CD4-positive, alpha-beta T cell treated with Interleukin-15 for 1 hour (primary cell): ENCODE measurements around the gene ACOT13.
A peak's percentile ranks its signal among the peaks of the same experiment; 100 is the strongest.
"Not testable (repeated sequence)": the region's sequence is repeated elsewhere in the genome, so short reads cannot be mapped to it uniquely, and the experiment has no call there.

ENCODE experiments used
- DNase-seq: peaks from one replicate; pipeline ENCODE4 v3.0.0-alpha.2; 2020

Gene ACOT13

GRCh38 chr6:24692848-24693592, 26.1 kb downstream of the ACOT13 start:
- DNase-seq = no peak

GRCh38 chr6:24694198-24694597, 27.3 kb downstream of the ACOT13 start:
- no peak for DNase-seq

- DNase-seq = peak; percentile 41
Measured at GRCh38 chr6:24695635-24696034, 28.8 kb downstream of the ACOT13 start.

- DNase-seq = no peak
Measured at GRCh38 chr6:24696097-24696496, 29.2 kb downstream of the ACOT13 start.

- DNase-seq = no peak
Measured at GRCh38 chr6:24699521-24700359, 32.9 kb downstream of the ACOT13 start.

- no peak for DNase-seq
Measured at GRCh38 chr6:24702720-24703282, 35.9 kb downstream of the ACOT13 start.

GRCh38 chr6:24704468-24704867, 37.6 kb downstream of the ACOT13 start:
- no peak for DNase-seq

- DNase-seq = no peak
Measured at GRCh38 chr6:24708612-24709011, 41.7 kb downstream of the ACOT13 start.

- DNase-seq = no peak
Measured at GRCh38 chr6:24709014-24709711, 42.3 kb downstream of the ACOT13 start.

- no peak for DNase-seq
Measured at GRCh38 chr6:24710519-24711303, 43.8 kb downstream of the ACOT13 start.

DNA sequence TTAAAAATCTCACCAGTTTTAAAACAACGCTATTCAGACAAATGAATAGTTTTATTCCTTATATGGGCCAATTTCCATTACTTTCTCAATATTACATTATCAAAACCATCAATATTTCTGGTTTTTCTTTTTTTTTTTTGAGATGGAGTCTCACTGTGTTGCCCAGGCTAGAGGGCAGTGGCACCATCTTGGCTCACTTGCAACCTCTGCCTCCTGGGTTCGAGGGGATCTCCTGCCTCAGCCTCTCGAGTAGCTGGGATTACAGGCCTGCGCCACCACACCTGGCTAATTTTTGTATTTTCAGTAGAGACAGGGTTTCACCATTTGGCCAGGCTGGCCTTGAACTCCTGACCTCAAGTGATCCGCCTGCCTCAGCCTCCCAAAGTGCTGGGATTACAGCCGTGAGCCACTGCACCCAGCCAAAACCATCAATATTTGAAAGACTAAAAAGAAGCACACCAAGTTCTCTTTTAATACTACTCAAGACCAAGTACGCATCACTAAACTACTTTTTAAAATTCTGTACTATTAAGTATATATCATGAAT, 49.8 kb downstream of the ACOT13 start:
- DNase-seq = not testable (repeated sequence)

- no peak for DNase-seq
Measured at GRCh38 chr6:24718449-24719124, 51.7 kb downstream of the ACOT13 start.

DNA sequence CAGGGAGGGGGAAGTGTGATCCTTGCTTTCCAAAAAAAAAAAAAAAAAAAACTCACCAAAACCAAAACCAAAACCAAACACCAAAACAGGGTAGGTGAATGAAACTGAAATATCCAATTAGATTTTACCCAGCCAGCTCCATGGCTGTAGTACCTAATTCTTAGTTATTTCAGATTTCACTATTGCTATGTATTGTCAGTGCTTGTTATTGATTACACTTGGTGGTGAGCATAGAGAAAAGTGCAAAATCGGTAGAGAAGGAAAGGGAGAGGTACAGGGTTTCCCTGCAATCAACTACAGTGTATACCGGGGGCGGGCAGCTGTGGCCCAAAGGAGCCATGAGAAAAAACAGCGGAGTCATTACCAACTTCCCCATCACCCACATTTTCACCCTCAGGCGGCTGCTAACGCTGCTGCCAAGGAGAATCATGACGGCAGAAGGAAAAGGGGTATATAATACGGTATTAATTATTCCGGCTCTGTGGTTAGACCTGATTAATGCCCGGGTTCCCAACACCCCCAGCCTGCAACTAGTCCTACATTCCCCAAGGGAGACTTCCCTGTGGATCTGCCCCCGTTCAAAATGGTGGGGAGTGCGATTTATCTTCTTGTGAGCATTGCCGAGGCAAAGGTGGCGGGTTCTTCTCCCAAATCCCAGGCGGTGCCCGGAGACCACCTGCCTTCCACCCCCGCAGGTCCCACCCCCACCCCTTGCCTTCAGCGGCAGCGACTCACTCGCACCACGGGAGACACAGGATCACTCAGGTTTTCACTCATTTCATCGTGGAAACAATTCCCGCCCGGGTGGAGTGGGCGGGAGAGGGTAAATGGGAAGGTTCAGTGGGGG, 52.5 kb downstream of the ACOT13 start, which contains the start of gene C6orf62:
C6orf62 (minus strand) TSS at position 30 of the 847 bp plus-strand sequence. CDS start 486 bp downstream, outside the sequence.
- peak; percentile 57 for DNase-seq

DNA sequence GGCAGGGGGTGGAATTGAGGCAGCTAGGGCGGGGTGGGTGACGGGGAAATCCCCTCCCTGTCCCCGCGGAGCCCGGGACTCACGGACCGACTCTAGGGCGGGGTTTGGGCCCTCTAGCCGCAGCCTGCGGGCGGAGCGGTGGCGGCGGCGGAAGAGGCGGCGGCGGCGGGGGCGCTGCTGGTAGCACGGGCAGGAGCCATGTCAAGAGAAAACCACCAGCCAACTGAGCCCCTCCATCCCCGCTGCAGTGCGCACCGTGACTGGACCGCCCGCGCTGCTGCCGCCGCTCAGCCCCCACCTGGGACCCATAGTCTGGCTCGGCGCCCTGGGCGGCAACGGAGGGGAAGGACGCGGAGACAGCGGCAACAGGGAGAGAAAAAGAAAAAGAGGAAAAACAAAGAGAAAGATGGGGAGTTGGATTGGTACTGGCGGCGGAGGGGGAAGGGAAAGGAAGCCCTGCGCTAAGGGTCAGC, 53.3 kb downstream of the ACOT13 start:
- DNase-seq = peak; percentile 86

GRCh38 chr6:24720604-24721460, 54.0 kb downstream of the ACOT13 start:
- DNase-seq = peak; percentile 100

DNA sequence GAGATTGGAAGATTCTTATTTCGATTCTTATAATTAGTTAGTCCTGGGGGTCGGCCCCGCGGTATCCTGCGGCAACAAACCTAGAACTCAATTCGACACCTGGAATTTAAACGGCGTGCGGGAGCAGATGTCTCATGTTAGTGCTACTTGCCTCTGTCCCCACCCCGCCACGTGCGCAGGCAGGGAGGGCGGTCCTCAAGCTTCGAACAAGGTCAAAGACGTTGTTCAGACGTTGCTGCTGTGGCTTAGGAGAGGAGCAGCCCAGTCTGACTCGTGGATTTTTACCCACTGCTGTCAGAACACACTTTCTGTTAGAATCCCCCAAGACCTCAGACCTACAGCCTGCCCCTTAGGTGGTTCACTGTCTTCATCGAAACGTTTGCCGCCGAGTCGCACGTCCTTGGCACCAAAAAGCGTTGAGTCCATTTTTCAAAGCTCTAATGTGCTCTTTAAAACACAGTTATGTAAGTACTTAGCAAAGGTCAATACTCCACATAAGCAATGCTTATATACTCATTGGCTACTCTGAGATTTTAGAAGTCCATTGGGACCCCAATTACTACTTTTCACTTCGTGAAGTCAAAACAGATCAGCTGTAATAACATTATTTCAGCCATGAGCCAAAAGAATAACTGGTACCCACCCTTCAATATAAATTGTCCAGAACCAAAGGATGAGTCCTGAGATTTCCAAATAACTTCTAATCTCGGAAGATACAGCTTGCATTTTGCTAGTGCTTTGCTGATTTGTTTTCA, 54.8 kb downstream of the ACOT13 start:
- peak; percentile 88 for DNase-seq

- no peak for DNase-seq
Measured at GRCh38 chr6:24723270-24723669, 56.4 kb downstream of the ACOT13 start.

DNA sequence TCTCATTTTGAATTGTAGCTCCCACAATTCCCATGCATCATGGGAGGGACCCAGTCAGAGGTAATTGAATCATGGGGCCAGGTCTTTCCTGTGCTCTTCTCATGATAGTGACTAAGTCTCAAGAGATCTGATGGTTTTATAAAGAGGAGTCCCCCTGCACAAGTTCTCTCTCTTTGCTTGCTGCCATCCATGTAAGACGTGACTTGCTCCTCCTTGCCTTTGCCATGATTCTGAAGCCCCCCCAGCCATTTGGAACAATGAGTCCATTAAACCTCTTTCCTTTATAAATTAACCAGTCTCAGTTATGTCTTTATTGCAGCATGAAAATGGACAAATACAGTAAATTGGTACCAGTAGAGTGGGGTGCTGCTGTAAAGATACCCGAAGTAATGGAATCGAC, 63.8 kb downstream of the ACOT13 start:
- DNase-seq = not testable (repeated sequence)
